Epidermal melanocyte (primary cell): Measurements from ENCODE around the gene SLC22A23.
A peak's percentile ranks its signal among the peaks of the same experiment; 100 is the strongest.

Experiments
- DNase-seq: peaks from one replicate; pipeline ENCODE4 v3.0.0; 2011; ENCODE audit warnings: low spot score; ENCODE audit not compliant: insufficient read length

The SLC22A23 gene

GRCh38 chr6:3320238-3320811 is 136.5 kb downstream of the SLC22A23 start:
- DNase-seq = no peak

- DNase-seq = no peak
These were observed 137.1 kb downstream of the SLC22A23 start for GRCh38 chr6:3319610-3320200.

- no peak for DNase-seq
These were observed 137.9 kb downstream of the SLC22A23 start for GRCh38 chr6:3318821-3319540.

DNA sequence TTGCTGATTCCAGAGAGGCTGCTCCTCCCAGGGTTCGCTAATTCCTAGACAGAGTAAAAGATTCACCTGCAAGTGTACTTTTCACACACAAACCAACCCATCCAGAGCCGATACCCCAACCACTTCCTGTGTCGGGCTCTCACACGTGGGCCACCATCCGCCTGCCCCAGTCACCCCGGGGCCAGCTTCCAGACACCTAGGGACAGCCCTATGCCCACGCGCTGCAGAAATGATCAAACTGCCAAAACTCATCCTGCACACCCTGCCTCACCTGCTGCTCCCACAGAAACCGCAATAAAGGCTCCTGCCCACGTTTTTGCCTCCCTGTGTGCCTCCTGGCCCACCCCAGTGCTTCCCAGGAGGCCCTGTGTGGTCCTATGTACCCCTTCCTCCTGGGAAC is 138.6 kb downstream of the SLC22A23 start:
- no peak for DNase-seq

DNA sequence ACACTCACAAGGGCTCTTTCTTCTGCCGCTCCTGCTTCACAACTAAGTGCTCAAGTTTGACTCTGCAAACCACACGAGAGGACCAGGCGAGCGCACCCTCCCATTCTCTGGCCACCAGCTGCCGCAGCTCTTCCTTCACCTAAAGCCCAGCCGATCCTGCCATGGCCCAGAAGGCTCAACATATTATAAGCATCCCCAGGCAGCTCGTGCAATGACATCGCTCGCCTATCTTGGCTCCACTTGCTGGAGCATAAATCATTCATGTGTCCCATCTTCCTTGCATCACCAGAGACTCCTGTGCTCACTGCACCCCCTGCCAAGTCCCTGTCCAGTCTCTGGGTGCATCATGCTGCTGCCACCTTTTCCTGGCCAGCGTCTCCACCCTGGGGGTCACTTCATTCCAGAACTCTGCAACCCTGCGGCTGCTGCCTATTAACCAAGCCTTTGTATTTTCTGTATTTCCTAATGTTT is 139.1 kb downstream of the SLC22A23 start:
- DNase-seq = peak; percentile 34

GRCh38 chr6:3316818-3317217 is 140.0 kb downstream of the SLC22A23 start:
- DNase-seq = no peak

GRCh38 chr6:3316331-3316730 is 140.5 kb downstream of the SLC22A23 start:
- no peak for DNase-seq

GRCh38 chr6:3315841-3316240 is 141.0 kb downstream of the SLC22A23 start:
- DNase-seq = no peak

GRCh38 chr6:3314621-3315467 is 142.0 kb downstream of the SLC22A23 start:
- DNase-seq = no peak

DNA sequence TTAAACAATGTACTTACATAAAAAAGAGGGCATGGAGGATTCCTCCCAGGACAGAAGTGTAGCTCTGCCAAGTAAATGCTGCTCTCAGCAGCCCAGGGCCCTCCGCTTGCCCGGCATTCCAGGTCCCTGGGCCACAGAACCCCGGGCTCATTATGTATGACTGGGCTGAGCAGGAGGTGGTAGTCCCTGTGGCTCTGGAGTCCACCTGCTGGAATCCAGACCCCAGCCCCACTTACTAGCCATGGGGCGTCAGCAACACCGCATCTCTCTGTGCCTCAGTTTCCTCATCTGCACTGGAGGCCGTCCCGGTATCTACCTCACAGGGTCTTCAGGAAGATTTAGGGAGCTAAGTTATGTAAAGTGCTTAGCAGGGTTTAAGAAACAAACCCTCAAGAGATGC is 142.7 kb downstream of the SLC22A23 start:
- DNase-seq = no peak

DNA sequence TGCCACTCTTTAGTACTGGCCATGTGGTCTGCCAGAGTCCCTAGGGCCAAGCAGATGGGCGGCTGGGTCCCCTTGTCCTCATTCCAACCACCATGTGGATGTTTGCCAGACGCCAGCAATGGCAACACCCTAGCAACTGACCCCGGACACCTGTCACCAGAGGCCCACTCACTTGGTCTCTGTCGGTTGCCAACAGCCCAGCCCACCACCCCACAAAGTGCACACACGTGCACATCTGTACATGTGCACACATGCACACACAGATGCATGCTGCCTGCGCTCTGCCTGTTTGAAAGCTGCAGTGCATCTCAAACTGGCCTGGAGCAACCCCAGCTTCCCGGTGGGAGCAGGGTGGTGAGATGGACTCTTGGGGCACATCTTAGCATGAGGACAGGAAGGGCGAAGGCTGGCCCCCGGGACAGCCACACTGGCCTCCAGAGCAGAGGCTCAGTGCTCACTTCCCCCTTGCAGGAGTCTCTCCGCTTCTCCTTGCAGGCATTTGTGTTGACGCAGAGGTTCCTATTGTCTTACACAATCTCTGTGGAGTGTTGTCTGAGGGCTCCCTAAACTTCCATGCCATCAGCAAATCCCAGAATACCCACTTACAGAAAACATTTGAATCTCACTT is 144.1 kb downstream of the SLC22A23 start:
- DNase-seq = no peak

- no peak for DNase-seq
These were observed 145.0 kb downstream of the SLC22A23 start for GRCh38 chr6:3311826-3312225.

GRCh38 chr6:3310703-3311102 is 146.1 kb downstream of the SLC22A23 start:
- DNase-seq = no peak

- DNase-seq = no peak
These were observed 146.8 kb downstream of the SLC22A23 start for GRCh38 chr6:3310051-3310448.

DNA sequence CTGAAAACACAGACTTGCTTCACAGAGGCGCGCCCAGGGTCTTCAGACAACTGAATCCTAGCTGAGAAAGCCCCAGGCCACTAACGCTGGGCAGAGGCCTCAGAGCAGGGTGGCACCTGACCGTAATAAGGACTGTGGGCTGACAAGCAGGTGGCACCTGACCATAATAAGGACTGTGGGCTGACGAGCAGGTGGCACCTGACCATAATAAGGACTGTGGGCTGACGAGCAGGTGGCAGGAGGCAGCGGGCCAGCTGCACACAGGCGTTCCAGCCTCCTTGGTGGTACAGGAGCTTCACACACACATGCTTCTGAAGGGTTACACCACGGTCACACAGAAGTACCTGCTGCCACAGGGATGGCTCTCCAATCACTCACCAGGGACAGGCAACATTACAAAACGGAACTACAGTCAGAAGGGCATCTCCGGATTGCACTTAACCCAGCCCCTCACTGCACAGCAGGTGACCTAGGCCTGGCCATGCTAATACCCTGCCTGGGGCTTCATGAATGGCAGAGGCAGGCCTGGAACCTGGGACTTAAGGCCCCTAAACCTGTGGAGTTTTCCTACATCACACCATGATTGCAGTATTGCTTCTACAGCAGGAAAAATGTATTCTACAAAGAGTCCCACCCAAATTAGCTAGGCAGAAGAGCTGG is 147.3 kb downstream of the SLC22A23 start:
- no peak for DNase-seq

GRCh38 chr6:3308106-3308505 is 148.7 kb downstream of the SLC22A23 start:
- DNase-seq = no peak

DNA sequence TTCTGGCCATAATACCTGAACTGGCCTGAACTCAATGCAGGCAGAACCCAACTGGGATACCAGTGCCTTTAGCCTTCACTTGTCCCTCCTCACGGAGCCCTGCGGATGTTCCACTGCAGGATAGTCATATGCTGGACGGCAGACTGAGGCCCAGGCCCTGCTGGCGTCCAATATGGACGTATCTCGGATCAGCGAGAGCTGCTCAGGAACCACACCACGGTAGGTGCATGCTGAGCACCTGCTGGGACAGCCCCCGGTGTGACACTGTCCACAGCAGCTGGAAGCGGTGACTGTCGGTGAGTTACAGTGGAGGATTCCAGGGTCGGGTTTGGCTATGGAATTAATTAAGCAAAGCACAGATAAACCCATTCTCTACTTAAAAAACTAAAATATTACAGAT is 149.4 kb downstream of the SLC22A23 start:
- DNase-seq = no peak

- no peak for DNase-seq
These were observed 150.0 kb downstream of the SLC22A23 start for GRCh38 chr6:3306848-3307247.

DNA sequence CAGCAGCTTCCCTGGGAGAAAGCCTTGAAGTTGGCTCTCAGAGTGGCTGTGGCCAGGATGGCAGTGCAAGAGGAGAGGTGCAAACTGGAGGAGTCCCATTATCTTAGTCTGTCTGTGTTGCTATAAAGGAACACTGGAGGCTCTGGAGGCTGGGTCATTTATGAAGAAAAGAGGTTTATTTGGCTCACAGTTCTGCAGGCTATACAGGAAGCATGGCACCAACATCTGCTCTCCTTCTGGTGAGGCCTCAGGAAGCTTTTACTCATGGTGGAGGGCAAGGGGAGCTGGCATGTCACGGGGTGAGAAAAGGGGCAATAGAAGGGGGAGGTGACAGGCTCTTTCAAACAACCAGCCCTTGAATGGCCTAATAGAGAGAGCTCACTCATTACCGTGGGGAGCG is 151.0 kb downstream of the SLC22A23 start:
- DNase-seq = no peak

- no peak for DNase-seq
These were observed 151.7 kb downstream of the SLC22A23 start for GRCh38 chr6:3305216-3305565.
